Measurements from ENCODE around the gene FCGBP.

Gene FCGBP

DNA sequence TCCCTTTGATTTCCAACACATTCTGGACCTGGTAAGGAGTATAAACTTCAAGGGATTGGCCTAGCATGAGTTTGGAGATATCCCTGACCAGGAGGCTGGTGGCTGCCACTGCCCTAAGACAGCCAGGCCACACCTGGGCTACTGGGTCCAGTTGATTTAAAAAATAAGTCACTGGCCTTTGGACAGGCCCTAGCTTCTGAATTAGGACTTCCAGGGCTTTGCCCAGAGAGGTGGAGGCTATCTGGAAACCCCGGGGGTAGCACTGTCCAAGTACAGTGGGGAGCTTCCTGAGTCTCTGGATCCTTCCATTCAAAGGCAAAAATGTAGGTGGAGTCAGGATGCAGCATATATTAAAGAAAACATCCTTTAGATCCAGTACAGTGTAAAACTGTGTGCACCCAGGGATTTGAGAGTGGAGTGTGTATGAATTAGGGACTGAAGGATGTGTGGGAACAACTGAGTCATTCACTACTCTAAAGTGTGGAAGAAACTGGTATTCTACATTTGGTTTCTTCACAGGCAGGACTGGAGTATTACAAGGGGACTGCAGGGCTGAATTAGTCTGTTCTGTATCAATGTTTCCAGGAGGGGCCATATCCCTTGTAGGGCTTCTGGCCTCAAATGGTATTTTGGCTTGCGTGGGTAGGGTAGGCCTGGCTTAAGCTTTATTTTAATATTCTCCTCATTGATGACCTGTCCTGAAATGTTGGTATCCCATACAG is 14.8 kb upstream of the FCGBP start:
- no peak for DNase-seq (ENCODE audit: low read depth in 2 of 2, low spot score in 1 of 2)

DNA sequence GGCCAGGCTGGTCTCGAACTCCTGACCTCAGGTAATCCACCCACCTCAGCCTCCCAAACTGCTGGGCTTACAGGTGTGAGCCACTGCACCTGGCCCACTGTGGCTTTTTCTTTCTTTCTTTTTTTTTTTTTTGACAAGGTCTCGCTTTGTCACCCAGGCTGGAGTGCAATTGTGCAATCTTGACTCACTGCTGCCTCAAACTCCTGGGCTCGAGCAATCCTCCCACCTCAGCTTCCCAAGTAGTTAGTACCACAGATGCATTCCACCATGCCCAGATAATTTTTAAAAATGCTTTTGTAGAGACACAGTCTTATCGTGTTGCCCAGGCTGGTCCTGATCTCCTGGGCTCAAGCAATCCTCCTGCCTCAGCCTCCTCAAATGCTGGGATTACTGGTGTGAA is 12.1 kb upstream of the FCGBP start:
- no peak for DNase-seq (ENCODE audit: low read depth in 2 of 2, low spot score in 1 of 2)

DNA sequence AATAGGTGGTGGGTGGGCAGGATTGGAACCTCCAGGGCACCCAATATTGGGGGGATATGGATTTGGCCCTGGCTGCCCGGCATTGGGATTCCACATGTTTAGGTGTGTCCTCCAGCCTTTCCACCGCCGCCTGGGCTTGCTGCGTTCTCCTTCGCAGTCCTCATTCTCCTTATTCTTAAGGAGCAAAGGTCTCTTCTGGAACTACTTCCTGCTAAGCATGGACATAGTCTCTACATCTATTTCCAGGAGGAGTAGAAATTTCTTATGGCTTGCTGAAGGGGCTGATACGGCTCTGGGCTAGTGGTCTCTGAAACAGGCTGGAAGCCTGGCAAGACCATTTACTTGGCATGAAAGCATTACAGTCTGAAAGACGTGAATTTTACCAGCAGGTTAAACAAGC is 9.2 kb upstream of the FCGBP start:
- no peak for DNase-seq (ENCODE audit: low read depth in 2 of 2, low spot score in 1 of 2)

DNA sequence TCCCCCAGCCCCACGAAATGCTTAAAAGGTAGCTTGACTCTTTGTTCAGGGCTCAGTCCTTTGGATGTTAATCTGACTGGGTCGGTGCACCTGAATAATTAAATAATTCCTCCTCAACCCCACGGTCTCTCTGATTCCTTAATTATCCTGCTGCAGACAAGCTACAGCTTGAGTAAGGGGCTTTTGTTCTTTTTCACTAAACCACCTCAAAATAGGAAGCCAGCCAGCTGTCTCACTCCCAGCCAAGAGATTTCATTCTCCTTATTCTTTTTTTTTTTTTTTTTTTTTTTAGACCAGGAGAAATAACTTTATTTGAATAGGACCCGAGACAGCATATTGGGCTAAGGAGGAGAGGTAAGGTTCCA is 7.9 kb upstream of the FCGBP start:
- no peak for DNase-seq (ENCODE audit: low read depth in 2 of 2, low spot score in 1 of 2)

DNA sequence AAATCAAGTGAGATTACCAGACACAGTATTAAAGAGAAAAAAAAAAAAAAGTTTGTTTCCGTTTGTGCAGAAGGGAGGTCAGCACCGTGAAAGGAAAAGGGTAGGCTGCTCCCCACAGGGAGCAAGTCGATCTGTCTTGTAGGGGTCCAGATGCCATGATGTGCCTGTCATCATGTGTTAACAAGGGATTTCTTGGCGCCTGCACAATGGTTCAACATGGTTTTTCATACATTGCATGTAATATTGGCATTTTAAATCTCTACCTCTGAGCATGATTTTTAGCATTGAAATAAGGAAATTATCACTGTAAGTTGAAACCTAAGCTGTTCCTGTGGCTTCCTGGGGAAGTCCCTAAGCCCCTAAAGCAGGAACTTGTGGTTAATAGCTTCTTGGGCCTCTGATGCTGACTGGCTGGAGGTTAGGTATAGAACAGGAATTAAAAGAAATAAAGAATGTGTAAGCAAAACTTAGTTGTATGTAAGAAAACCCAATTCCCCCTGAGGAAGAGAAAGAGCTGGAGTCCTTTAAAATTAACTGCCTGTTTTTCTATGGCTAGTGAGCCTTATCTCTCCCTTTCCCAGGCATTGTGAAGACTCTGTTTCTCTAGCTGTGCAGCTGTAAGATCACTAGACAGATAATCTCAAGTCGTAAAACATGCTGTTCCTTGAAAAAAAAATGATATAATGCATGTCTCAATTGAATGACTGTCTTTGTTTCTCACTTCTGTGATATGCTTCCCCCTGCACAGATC is 7.4 kb upstream of the FCGBP start:
- peak; percentile 16 to 26 for DNase-seq (ENCODE audit: low read depth in 2 of 2, low spot score in 1 of 2)

DNA sequence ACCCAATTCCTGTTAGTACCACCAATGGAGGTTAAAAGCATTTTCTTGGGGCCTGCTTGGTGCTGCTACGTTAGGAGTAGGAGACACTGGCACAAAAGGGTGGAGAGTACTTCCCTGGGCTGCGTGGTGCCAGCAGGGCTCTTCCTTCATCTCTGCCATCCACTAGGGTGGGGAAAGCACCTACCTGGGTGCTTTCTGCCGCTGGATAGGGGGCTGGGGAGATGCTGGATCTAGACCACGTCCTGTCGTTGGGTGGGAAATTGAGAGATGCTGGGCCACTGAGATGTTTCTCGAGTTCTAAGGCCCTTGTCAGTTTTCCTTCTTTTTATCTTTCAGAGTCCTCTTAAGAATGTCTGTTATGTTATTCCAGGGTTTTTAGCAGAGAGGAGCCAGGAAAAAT is 6.7 kb upstream of the FCGBP start:
- DNase-seq (ENCODE audit: low read depth in 2 of 2, low spot score in 1 of 2), result no peak

DNA sequence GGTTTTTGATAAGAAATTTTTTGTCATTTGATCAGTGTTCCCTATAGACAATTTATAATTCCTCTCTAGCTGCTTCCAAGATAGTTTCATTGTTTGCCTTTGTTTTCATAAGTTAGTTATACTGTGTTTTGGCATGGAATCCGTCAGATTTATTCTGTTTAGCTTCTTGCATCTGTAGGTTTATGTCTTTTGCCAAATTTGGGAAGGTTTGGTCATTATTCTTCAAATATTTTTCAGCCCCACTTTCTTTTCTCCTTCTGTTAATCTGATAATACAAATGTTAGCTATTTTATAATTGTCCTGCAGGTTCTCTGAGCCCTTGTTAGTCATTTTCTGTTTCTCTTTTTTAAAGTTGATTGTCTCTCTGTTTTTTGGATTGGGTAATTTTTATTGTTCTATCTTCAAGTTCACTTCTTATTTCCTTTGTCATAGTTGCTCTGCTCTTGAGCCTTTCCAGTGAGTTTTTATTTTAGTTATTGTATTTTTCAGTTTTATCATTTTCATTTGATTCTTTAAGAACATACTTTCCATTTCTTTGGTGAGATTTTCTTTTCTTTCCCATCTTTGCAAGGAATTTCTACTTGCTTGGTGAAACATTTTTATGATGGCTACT is 5.9 kb upstream of the FCGBP start:
- no peak for DNase-seq (ENCODE audit: low read depth in 2 of 2, low spot score in 1 of 2)

DNA sequence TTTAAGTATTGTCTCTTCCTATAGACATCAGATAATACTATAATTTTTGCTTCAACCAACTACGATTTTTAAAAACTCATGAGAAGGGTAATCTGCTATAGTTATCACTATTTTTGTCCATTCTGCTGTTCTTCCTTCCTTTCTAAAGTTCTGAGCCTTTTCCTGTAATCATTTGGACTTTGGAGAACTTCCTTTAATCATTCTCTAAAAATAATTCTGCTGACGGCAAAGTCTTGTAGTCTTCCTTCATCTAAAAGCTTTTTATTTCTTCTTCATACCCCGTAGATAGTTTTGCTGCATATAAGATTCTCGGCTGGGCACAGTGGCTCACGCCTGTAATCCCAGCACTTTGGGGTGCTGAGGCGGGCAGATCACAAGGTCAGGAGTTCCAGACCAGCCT is 5.1 kb upstream of the FCGBP start:
- no peak for DNase-seq (ENCODE audit: low read depth in 2 of 2, low spot score in 1 of 2)

DNA sequence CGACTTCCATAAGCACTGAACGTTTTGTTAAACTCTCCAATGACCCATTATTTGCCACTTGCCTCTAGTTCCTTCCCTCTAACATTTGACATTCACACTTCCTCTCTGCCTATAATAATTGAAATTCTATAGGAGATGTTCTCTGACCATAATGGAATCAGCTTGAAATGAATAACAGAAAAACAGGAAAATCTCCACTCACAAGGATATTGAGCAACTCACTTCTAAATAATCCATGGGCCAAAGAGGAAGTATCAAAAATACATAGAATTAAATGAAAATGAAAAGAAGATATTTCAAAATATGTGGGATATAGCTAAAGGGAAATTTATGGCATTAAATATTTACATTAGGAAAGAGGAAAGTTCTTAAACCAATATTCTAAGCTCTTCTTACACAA is 3.4 kb upstream of the FCGBP start:
- DNase-seq (ENCODE audit: low read depth in 2 of 2, low spot score in 1 of 2), result no peak

DNA sequence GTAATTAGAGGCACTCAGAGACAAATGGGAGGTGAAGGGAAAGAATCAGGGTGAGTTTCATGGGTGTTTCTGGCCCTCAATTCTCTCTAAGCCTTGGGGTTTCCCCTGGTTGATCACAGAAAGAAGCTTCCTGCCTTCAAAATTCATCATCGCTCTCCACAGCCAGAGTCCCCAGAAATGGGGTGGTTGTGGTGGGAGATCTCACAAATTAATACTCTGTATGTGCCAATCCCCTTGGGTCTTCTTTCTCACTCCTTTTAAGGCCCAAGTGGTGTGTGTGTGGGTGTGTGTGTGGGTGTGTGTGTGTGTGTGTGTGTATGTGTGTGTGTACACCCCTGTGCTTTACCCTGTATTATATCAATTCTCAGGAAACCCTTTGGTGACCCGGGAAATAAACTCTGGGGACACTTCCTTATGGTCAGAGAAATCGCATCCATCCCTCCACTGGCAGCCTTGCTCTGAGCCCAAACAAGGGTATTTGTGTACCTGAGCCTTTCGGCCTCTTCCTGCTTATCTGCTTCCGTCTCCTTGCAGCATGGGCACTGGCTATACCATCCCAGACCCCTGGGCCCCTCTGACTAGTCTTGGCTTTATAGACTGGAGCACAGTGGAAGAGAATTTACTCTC is 2.8 kb upstream of the FCGBP start:
- DNase-seq (ENCODE audit: low read depth in 2 of 2, low spot score in 1 of 2), result peak; percentile 20 to 43

DNA sequence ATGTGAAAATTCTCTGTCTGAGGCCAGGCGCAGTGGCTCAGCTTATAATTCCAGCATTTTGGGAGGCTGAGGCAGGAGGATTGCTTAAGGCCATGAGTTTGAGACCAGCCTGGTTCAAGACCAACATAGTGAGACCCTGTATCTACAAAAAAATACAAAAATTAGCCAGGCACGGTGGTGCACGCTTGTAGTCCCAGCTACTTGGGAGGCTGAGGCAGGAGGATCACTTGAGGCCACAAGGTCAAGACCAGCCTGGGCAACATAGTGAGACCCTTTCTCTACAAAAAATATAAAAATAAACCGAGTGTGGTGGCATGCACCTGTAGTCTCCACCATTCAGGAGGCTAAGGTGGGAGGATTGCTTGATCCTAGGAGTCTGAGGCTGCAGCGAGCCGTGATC is 2.2 kb upstream of the FCGBP start:
- DNase-seq (ENCODE audit: low read depth in 2 of 2, low spot score in 1 of 2), result no peak

DNA sequence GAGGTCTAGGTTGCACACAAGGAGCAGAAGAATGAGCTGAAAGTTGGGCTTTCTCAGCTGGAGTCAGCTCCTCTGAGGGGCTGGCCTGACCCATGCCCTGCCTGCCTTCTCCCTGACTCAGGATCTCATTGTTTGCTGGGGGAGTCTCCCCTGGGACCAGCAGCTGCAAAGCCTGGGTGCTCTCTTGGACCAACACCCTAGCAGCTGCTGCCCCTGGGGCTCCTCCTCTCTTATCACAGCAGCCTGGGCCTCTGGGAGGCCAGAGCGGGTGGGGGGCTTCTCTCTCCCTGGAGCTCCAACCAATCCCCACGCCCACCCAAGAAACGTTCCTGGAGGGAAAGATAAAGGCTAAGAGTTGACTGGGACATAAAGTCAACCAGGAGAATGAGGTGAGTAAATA is 1.6 kb upstream of the FCGBP start:
- no peak for DNase-seq (ENCODE audit: low read depth in 2 of 2, low spot score in 1 of 2)

DNA sequence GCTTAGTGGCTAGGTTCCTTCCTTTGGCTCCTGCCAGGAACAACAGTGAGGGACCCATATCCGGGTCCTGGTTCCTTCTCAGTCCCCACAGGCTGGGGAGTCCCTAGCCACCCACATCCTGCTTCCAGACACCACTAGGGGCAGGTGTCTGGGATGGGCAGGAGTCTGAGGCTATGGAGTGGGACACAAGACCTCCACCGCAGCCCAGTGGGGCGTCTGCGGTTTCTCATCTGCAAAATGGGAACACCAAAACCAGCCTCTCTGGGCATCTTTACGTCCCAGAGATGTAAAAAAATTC is 879 bp upstream of the FCGBP start:
- no peak for DNase-seq (ENCODE audit: low read depth in 2 of 2, low spot score in 1 of 2)

DNA sequence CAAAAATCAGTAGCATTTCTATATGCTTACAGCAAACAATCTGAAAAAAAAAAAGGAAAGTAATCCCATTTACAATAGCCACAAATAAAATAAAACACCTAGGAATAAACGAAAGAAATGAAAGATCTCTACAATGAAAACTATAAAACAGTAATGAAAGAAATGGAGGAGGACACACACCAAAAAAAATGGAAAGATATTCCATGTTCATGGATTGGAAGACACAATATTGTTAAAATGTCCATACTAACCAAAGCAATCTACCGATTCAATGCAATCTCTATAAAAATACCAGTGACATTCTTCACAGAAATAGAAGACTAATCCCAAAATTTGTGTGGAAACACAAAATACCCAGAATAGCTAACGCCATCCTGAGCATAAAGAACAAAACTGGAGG is 4.7 kb downstream of the FCGBP start:
- no peak for DNase-seq (ENCODE audit: low read depth in 2 of 2, low spot score in 1 of 2)

DNA sequence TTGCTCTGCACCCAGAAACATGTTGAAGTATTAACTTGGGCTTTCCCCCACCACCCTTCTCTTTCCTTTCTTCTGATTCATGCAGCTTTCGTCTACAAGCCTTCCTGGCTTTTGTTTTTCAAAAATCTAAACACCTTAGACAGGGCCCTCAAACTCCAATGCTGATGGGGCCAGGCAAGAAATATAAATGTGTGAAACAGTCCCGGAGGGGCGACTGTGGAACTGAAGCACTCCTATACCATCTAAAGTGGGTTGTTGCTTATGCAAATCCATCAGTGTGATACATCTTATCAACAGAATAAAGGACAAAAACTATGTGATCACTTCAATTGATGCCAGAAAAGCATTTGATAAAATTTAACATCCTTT is 6.1 kb downstream of the FCGBP start:
- no peak for DNase-seq (ENCODE audit: low read depth in 2 of 2, low spot score in 1 of 2)

DNA sequence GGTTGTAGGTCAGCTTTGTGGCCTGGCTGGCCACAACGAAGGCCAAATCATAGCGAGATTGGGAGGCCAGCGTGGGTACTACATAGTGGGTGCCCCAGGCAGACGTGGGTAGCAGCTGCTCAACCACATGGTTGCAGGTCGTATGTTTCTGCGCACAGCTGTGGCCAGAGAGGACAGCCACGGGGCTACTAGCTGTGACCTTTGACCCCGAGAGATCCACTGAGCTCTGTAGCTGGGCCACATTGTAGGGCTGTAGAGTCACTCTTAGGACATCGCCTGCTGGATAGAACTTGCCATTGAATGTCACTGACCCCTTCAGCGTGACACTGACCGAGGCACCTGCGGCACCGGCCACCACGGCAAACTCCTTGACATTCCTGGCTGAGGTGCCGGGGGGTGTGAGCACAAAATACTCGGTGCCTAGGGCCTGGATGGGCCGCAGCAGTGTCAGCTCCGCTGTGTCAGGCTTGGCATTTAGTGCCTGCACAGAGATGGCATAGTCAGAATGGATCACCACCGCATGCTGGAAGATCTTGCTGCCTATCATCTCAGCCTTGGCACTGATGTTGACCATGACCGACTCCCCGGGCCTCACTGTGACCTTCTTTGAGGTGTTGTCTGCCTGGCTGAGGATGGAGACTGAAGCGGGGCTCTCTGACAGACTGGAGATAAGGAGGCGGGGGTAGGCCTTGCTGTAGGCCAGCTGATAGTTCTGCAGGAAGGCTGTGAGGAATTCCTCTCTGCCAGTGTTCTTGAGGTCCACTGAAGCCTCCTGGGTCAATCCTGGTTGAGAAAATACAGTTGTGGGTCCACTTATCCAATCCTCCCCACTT is 6.7 kb downstream of the FCGBP start:
- DNase-seq (ENCODE audit: low read depth in 2 of 2, low spot score in 1 of 2), result no peak

DNA sequence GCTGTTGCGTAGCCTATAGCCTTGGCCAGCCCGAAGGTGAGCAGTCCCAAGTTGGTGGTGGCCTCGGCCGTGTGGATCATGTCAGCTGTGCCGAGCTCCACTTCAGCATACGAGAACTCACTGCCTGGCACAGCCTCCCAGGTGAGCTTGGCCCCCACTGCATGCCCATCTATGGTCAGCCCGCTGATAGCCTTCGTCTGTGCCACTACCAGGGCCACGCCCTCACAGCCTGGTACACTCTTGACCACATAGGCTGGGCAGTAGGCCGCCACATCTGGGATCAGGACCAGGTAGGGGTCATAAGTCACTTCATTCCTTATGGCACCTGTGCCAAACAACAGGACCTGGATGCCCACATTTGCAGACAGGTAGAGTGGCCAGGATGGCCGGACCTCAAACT is 7.4 kb downstream of the FCGBP start:
- DNase-seq (ENCODE audit: low read depth in 2 of 2, low spot score in 1 of 2), result no peak

DNA sequence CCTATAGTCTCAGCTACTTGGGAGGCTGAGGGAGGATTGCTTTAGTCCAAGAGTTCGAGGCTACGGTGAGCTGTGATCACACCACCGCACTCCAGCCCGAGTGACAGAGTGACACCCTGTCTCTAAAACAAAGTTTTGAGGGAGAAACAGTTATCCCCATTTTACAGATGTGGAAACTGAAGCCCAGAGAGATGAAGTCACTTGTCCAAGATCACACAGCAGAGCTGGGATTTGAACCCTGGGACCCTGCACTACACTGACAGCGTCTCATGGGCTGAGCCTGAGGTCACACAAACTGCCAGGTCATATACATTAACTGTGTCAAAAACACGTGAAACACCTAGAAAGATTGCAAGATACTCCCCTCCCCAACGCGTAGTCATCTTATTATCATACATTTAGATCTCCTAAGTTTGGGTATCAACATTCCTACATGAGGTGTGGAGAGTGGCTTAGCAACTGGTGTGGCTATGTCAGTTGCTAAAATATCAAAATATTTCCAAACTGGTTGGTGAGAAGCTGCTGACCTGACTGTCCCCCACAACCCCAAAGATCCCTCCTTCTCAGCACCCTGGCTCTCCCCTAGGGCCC is 8.2 kb downstream of the FCGBP start:
- DNase-seq (ENCODE audit: low read depth in 2 of 2, low spot score in 1 of 2), result no peak

DNA sequence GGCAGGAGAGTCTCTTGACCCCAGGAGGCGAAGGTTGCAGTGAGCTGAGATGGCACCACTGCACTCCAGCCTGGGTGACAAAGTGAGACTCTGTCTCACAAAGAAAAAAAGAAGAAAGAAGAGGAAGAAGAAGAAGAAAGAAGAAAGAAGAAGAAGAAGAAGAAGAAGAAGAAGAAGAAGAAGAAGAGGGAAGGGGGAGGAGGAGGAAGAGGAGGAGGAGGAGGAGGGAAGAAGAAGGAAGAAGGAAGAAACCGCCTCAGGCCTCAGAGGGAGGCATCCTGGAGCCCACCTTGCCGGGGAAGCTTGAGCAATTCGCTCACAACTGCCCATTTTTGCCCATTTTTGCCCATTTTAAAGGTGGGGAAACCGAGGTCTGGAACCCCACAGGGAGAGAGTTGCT is 9.5 kb downstream of the FCGBP start:
- no peak for DNase-seq (ENCODE audit: low read depth in 2 of 2, low spot score in 1 of 2)

DNA sequence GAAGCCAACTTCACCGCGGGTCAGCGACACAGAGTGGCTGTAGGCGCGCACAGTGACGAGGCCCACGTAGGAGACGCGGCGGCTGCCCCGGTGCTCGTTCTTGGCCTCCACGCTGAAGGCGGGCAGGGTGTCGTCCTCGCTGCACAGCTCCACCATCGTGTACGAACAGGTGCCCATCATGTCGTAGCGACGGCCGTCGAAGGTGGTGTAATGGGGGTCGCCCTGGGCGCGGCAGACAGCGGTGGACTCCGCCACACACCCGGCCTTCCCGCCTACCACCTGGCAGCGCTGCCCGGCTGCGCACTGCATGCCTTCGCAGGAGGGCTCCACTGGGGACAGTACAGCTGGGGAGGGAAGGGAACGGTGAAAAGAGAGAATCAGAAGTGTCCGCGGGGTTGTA is 10.0 kb downstream of the FCGBP start:
- no peak for DNase-seq (ENCODE audit: low read depth in 2 of 2, low spot score in 1 of 2)

DNA sequence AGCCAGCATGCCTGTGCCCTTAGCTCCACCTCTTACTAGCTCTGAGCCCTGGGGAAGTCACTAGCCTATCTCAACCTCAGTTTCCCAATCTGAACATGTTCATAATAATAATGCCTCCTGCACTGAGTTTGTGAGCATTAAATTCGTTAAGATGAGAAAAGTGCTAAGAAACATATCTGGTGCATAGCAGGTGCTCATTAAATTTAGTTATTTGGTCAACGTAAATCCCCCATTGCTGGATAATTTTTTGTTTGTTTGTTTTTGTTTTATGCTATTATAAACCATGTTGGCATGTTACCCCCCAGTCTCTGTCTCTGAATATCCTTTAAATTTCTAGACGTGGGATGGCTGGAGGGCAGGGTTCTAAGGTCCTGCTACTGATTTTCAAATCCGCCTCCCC is 10.6 kb downstream of the FCGBP start:
- no peak for DNase-seq (ENCODE audit: low read depth in 2 of 2, low spot score in 1 of 2)

Measured in stimulated activated CD8-positive, alpha-beta memory T cell treated with anti-CD3 and anti-CD28 coated beads, Interleukin-4, amount 100 ng/mL, for 4 hours (primary cell).